HG03025 (cell line): ENCODE results near the gene KIAA0825.

Experiments used
- ATAC-seq: cut with Tn5 transposase; IDR thresholded peaks from one replicate; pipeline ENCODE4 v1.9.1; 2021; ENCODE audit warnings: mild to moderate bottlenecking, moderate library complexity; ENCODE audit not compliant: unreplicated experiment, low FRiP score

The KIAA0825 gene

GRCh38 chr5:94508461-94509148, 109.8 kb downstream of the KIAA0825 start:
- ATAC-seq = no peak

- no peak for ATAC-seq
These were observed 112.9 kb downstream of the KIAA0825 start for GRCh38 chr5:94505327-94506068.

GRCh38 chr5:94503677-94504076, 114.7 kb downstream of the KIAA0825 start:
- no peak for ATAC-seq

GRCh38 chr5:94501365-94501764, 117.0 kb downstream of the KIAA0825 start:
- ATAC-seq = no peak

GRCh38 chr5:94499806-94500205, 118.6 kb downstream of the KIAA0825 start:
- ATAC-seq = no peak

- no peak for ATAC-seq
These were observed 120.2 kb downstream of the KIAA0825 start for GRCh38 chr5:94498199-94498598.

GRCh38 chr5:94485067-94485466, 133.3 kb downstream of the KIAA0825 start:
- ATAC-seq = no peak

GRCh38 chr5:94481059-94481458, 137.3 kb downstream of the KIAA0825 start:
- ATAC-seq = no peak

GRCh38 chr5:94480486-94480885, 137.9 kb downstream of the KIAA0825 start:
- no peak for ATAC-seq

GRCh38 chr5:94473936-94474335, 144.5 kb downstream of the KIAA0825 start:
- ATAC-seq = no peak

- no peak for ATAC-seq
These were observed 146.9 kb downstream of the KIAA0825 start for GRCh38 chr5:94471521-94471920.

- ATAC-seq = no peak
These were observed 147.6 kb downstream of the KIAA0825 start for GRCh38 chr5:94470802-94471201.

- no peak for ATAC-seq
These were observed 148.5 kb downstream of the KIAA0825 start for GRCh38 chr5:94469894-94470329.

- no peak for ATAC-seq
These were observed 150.2 kb downstream of the KIAA0825 start for GRCh38 chr5:94467954-94468930.

- ATAC-seq = no peak
These were observed 151.0 kb downstream of the KIAA0825 start for GRCh38 chr5:94467346-94467953.

- no peak for ATAC-seq
These were observed 154.7 kb downstream of the KIAA0825 start for GRCh38 chr5:94463739-94464138.

GRCh38 chr5:94461131-94461530, 157.3 kb downstream of the KIAA0825 start:
- no peak for ATAC-seq

- no peak for ATAC-seq
These were observed 158.5 kb downstream of the KIAA0825 start for GRCh38 chr5:94459915-94460314.

- no peak for ATAC-seq
These were observed 160.6 kb downstream of the KIAA0825 start for GRCh38 chr5:94457788-94458187.

GRCh38 chr5:94445726-94446125, 172.7 kb downstream of the KIAA0825 start:
- ATAC-seq = no peak
